ENCODE measurements around the gene SEMA6A.

Gene SEMA6A

GRCh38 chr5:116576053-116576713 is 1.6 kb upstream of the SEMA6A start:
- DNase-seq: no peak

- DNase-seq: no peak
Measured at GRCh38 chr5:116575326-116576052, 866 bp upstream of the SEMA6A start.

GRCh38 chr5:116573702-116574366 is 789 bp downstream of the SEMA6A start:
- DNase-seq: no peak

GRCh38 chr5:116573279-116573701 is 1.3 kb downstream of the SEMA6A start:
- no peak for DNase-seq

GRCh38 chr5:116572350-116573278 is 2.0 kb downstream of the SEMA6A start:
- DNase-seq: no peak

- no peak for DNase-seq
Measured at GRCh38 chr5:116571568-116572349, 2.9 kb downstream of the SEMA6A start.

- DNase-seq: no peak
Measured at GRCh38 chr5:116569999-116570398, 4.6 kb downstream of the SEMA6A start.

- DNase-seq: no peak
Measured at GRCh38 chr5:116567106-116567505, 7.5 kb downstream of the SEMA6A start.

- no peak for DNase-seq
Measured at GRCh38 chr5:116566251-116566650, 8.4 kb downstream of the SEMA6A start.

GRCh38 chr5:116564756-116565490 is 9.7 kb downstream of the SEMA6A start:
- no peak for DNase-seq

GRCh38 chr5:116564312-116564711 is 10.3 kb downstream of the SEMA6A start:
- DNase-seq: no peak

GRCh38 chr5:116563736-116564308 is 10.8 kb downstream of the SEMA6A start:
- DNase-seq: no peak

- DNase-seq: no peak
Measured at GRCh38 chr5:116562669-116563068, 12.0 kb downstream of the SEMA6A start.

- DNase-seq: no peak
Measured at GRCh38 chr5:116561658-116562057, 13.0 kb downstream of the SEMA6A start.

- no peak for DNase-seq
Measured at GRCh38 chr5:116559673-116560164, 14.9 kb downstream of the SEMA6A start.

GRCh38 chr5:116559239-116559638 is 15.4 kb downstream of the SEMA6A start:
- DNase-seq: no peak

- DNase-seq: no peak
Measured at GRCh38 chr5:116557669-116558271, 16.9 kb downstream of the SEMA6A start.

GRCh38 chr5:116554764-116555163 is 19.9 kb downstream of the SEMA6A start:
- DNase-seq: no peak

GRCh38 chr5:116553366-116553765 is 21.3 kb downstream of the SEMA6A start:
- no peak for DNase-seq

- no peak for DNase-seq
Measured at GRCh38 chr5:116550082-116550481, 24.5 kb downstream of the SEMA6A start.

Data from CD4-positive, alpha-beta T cell treated with Interleukin-15 for 1 hour (primary cell).